Measurements from ENCODE around the gene TSC22D2.

Gene TSC22D2

DNA sequence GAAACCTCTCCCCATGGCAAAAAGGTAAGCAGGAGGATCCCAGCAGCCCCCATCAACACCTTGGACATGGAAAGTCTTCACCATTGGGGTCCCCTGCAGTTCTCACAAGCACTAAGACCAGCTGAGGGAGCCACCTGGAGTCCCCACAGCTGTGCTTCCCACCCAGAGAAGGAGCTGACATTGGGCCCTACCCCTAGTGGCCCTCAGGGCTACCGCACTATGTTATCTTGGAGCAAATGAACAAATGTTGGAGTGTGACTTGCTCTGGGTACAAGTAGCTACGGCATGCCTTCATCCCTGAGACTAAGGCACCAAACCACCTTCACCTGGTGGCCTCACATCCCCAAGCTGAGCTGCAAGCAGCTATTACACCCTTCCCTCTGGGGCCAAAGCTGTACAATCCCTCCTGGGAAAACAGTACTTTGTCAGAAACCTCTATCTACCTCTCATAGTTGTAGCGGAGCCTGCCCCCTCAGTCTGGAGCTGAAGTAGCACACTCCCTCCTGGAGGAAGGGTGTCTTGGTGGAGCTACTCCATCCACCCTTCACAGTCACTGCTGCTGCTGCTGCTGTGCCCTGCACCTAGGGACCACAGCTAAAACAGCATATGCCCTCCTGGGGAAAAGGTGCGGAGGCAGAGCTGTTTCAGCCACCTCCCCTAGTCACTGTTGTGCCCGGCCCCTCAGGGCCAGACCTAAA is 95.5 kb downstream of the TSC22D2 start:
- DNase-seq (ENCODE audit: insufficient read length) (no peak), FAIRE-seq (no peak)
- no peak for TF ChIP-seq TAF1 (IDR thresholded peaks at IDR 0.05; ENCODE audit: borderline replicate concordance, low read depth, low read length)
- no peak for TF ChIP-seq POLR2AphosphoS5 (IDR thresholded peaks at IDR 0.05; ENCODE audit: low read depth, low read length)
- no peak for TF ChIP-seq POLR2A (IDR thresholded peaks at IDR 0.05; ENCODE audit: low read depth, low read length)

GRCh38 chr3:150504483-150504882 is 96.4 kb downstream of the TSC22D2 start:
- no peak for TF ChIP-seq POLR2AphosphoS5 (IDR thresholded peaks at IDR 0.05; ENCODE audit: low read depth, low read length)
- no peak for TF ChIP-seq TAF1 (IDR thresholded peaks at IDR 0.05; ENCODE audit: borderline replicate concordance, low read depth, low read length)
- TF ChIP-seq POLR2A (IDR thresholded peaks at IDR 0.05; ENCODE audit: low read depth, low read length) = no peak
- no peak for FAIRE-seq
- DNase-seq (ENCODE audit: insufficient read length) = no peak

GRCh38 chr3:150508401-150508800 is 100.3 kb downstream of the TSC22D2 start:
- TF ChIP-seq POLR2A (IDR thresholded peaks at IDR 0.05; ENCODE audit: low read depth, low read length) = no peak
- no peak for TF ChIP-seq TAF1 (IDR thresholded peaks at IDR 0.05; ENCODE audit: borderline replicate concordance, low read depth, low read length)
- TF ChIP-seq POLR2AphosphoS5 (IDR thresholded peaks at IDR 0.05; ENCODE audit: low read depth, low read length) = no peak
- DNase-seq (ENCODE audit: insufficient read length) (no peak), FAIRE-seq (no peak)

GRCh38 chr3:150509780-150510179 is 101.7 kb downstream of the TSC22D2 start:
- TF ChIP-seq TAF1 (IDR thresholded peaks at IDR 0.05; ENCODE audit: borderline replicate concordance, low read depth, low read length) (no peak), POLR2A (IDR thresholded peaks at IDR 0.05; ENCODE audit: low read depth, low read length) (no peak), POLR2AphosphoS5 (IDR thresholded peaks at IDR 0.05; ENCODE audit: low read depth, low read length) (no peak)
- FAIRE-seq = no peak
- no peak for DNase-seq (ENCODE audit: insufficient read length)

DNA sequence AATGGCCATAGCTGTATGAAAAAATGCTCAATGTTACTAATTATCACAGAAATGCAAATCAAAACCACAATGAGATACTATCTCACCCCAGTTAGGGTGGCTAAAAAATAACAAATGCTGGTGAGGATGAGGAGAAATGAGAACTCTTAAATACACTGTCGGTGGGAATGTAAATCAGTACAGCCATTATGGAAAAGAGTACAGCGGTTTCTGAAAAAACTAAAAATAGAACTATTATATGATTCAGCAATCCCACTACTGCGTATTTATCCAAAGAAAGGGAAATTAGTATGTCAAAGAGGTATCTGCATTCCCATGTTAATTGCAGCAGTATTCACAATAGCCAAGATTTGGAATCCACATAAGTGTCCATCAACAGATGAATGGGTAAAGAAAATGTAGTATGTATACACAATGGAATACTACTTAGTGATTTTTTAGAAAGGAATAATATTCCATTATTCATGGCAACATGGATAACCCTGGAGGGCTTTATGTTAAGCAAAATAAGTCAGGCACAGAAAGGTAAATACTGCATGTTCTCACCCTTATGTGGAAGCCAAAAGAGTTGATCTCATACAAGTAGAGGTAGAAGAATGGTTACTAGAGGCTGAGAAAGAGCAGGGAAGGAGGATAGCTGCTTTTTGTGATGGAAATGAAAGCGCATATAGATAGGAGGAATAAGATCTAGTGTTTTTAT is 103.2 kb downstream of the TSC22D2 start:
- DNase-seq (ENCODE audit: insufficient read length) = no peak
- FAIRE-seq = no peak
- TF ChIP-seq POLR2AphosphoS5 (IDR thresholded peaks at IDR 0.05; ENCODE audit: low read depth, low read length) (no peak), POLR2A (IDR thresholded peaks at IDR 0.05; ENCODE audit: low read depth, low read length) (no peak), TAF1 (IDR thresholded peaks at IDR 0.05; ENCODE audit: borderline replicate concordance, low read depth, low read length) (no peak)

DNA sequence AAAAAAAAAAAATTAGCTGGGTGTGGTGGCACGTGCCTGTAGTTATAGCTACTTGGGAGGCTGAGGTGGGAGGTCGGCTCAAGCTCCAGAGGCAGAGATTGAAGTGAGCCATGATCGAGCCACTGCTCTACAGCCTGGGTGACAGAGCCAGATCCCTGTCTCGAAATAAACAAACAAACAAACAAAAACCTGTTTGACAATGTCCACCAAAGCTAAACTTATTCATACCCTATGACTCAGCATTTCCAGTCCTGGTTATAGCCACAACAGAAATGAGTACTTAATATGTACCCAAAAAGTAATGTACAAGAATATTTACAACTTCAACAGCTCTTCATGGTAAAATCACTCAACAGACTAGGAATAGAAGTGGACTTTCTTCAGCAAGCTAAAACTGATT is 107.1 kb downstream of the TSC22D2 start:
- TF ChIP-seq POLR2A (IDR thresholded peaks at IDR 0.05; ENCODE audit: low read depth, low read length) (no peak), POLR2AphosphoS5 (IDR thresholded peaks at IDR 0.05; ENCODE audit: low read depth, low read length) (no peak), TAF1 (IDR thresholded peaks at IDR 0.05; ENCODE audit: borderline replicate concordance, low read depth, low read length) (no peak)
- DNase-seq (ENCODE audit: insufficient read length) = no peak
- no peak for FAIRE-seq

Data from GM12892 (cell line).